HG03135 (cell line): Measurements from ENCODE around the gene SEPSECS.
A peak's percentile ranks its signal among the peaks of the same experiment; 100 is the strongest.

Experiments
- ATAC-seq: cut with Tn5 transposase; IDR thresholded peaks from one replicate; pipeline ENCODE4 v1.9.1; 2021; ENCODE audit warnings: mild to moderate bottlenecking, moderate library complexity; ENCODE audit not compliant: unreplicated experiment

SEPSECS gene

GRCh38 chr4:25159837-25160713, at the start of gene SEPSECS:
Gene SEPSECS (minus strand): TSS chr4:25160449. CDS start chr4:25160369, 80 bp downstream.
- peak; percentile 82 for ATAC-seq

DNA sequence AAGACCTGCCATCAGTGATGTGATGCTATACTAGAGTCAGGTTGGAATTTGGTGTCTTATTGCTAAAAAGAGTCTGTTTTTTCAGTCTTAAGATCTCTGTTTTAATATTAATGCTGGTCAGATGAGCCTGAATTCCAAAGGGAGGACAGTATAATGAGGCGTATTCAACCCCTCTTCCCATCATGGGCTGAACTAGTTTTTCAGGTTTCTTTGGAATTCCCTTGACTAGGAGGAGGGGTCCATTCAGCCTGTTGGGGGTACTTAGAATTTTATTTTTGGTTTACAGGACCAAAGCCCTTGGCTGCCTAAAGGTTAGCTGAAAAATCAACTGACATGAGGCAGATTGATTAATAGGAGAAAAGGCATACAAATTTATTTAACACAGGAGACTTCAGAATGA, 49.5 kb upstream of the SEPSECS start:
- ATAC-seq, result no peak

- no peak for ATAC-seq
Observed at GRCh38 chr4:25207997-25208396, 47.7 kb upstream of the SEPSECS start.

DNA sequence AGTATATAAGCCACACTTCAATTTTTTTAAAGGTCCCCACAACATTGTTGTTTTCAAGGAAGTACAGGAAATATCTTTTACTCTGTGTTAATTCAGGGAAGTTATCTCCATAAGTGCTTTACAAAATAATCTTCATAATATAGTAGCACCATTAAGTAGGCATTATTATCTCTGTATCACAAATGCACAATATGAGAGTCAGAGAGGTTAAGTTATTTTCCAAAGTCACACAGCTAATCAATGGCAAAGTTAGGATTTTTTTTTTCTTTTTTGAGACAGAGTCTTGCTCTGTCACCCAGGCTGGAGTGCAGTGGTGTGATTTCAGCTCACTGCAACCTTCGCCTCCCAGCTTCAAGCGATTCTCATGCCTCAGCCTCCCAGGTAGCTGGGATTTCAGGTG, 38.5 kb upstream of the SEPSECS start:
- no peak for ATAC-seq

DNA sequence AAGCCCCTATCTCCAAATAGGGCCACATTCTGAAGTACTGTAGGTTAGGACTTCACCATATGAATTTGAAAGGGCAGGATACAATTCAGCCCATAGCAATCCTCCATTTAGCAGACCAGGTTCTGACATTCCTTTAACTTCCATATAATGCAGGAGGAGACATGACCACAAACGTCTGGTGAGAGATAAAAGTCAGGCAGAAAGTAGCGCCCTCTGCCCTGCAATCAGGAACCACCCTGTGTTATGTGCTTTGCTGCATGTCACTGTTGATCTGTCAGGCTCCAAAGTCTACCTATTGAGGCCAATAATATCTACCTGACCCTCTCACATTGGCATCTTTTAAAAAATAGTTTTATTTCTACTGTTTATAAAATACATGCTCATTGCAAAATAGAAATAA, 30.2 kb upstream of the SEPSECS start:
- ATAC-seq, result no peak

DNA sequence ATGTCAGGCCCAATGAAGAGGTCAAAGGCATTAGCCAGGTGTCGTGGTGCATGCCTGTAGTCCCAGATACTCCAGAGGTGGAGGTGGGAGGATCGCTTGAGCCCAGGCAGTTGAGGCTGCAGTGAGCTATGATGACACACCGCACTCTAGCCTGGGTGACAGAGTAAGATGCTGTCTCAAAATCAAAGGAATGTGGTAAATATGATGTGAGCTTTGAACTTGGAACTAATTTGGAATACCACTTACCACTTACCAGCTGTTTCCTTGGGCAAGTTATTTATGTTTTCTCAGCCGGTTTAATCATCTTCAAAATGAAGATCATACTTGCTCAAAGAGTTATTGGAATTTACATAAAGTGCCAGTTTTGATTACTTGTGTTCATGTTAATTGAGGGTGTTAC, 23.8 kb upstream of the SEPSECS start:
- no peak for ATAC-seq

- no peak for ATAC-seq
Observed at GRCh38 chr4:25182937-25183336, 22.7 kb upstream of the SEPSECS start.

GRCh38 chr4:25180524-25181131, 20.4 kb upstream of the SEPSECS start:
- ATAC-seq, result peak; percentile 85

GRCh38 chr4:25178838-25179261, 18.6 kb upstream of the SEPSECS start:
- ATAC-seq, result no peak

- no peak for ATAC-seq
Observed at GRCh38 chr4:25177147-25177546, 16.9 kb upstream of the SEPSECS start.

- ATAC-seq, result no peak
Observed at GRCh38 chr4:25174674-25175073, 14.4 kb upstream of the SEPSECS start.

- no peak for ATAC-seq
Observed at GRCh38 chr4:25172961-25173915, 13.0 kb upstream of the SEPSECS start.

DNA sequence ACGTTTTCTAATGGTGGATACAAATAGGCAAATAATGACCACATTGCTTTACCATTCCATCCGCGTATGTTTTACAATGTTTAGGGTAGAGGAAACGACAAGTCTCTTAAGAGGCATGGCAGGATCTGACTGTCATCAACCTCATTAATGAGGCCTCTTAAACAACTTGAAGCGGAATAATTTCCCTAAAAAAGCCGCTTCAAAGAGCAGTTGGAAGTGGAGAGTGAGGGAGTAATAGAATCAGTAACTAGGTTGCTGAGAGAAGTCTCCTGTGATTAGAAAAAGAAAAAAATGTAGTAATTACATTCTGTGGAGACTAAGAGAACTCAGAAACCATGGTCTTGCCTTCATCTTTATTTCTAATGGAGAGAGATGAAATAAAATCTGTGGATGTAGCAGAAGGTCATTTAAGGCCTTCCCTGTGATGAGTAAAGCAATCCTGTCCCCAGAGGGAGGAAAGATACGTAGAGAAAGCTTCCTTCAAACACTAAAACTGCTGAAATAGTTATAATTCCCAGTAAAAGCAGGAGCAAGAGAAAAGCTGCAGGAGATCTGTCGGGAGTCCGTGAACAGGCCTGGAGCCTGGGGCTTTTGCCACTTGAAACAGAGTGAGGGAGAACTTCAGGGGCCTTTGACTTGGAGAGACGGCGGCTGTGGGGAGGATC, 11.1 kb upstream of the SEPSECS start:
- no peak for ATAC-seq

DNA sequence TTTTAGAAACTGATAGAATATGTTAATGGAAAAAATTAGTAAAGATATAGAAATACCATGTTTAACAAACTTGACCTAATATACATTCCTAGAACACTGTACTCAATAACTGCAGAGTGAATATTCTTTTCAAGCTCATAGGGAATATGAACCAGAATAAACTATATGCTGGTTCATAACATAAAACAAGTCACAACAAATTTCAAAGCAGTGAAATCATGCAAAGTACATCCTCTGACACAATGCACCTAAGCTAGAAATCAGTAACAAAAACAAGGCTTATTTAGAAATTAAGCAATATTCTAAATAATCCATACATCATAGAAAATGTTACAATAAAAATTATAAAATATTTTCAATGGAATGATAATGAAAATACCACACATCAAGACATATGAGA, 9.2 kb upstream of the SEPSECS start:
- no peak for ATAC-seq

DNA sequence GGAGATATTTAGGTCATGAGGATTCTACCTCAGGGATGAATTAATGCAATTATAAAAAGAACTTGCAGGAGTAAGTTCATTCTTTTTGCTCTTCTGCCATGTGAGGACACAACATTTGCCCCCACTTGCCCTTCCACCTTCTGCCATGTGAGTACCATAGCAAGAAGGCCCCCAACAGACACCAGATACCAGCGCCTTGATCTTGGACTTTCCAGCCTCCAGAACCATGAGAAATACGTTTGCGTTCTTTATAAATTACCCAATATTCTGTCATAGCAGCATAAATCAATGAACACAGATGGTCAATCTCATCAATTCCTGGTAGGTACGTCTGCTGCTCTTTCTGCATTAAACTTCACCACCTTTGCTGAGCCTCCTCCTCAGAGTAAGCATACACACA, 5.7 kb upstream of the SEPSECS start:
- no peak for ATAC-seq

DNA sequence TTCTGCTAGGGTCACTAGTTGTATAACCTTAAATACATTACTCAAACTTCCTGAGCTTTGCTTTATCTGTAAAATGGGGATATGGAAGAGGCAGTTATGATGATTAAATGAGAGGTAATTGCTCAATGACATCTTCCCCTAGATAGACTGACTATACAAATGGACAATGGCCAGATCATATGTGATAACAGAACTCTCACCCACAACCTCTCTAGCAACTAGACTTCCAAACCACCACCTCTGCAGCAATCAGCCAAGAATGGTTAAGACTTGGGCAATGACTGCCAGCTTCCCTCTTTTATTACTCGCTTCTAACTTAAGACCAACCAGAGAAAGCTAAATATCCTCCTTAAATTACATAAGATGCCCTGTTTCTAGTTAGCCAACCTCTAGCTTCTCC, 2.9 kb upstream of the SEPSECS start:
- ATAC-seq, result no peak

- ATAC-seq, result no peak
Observed at GRCh38 chr4:25162566-25162965, 2.3 kb upstream of the SEPSECS start.

GRCh38 chr4:25161593-25161950, 1.3 kb upstream of the SEPSECS start:
- no peak for ATAC-seq

DNA sequence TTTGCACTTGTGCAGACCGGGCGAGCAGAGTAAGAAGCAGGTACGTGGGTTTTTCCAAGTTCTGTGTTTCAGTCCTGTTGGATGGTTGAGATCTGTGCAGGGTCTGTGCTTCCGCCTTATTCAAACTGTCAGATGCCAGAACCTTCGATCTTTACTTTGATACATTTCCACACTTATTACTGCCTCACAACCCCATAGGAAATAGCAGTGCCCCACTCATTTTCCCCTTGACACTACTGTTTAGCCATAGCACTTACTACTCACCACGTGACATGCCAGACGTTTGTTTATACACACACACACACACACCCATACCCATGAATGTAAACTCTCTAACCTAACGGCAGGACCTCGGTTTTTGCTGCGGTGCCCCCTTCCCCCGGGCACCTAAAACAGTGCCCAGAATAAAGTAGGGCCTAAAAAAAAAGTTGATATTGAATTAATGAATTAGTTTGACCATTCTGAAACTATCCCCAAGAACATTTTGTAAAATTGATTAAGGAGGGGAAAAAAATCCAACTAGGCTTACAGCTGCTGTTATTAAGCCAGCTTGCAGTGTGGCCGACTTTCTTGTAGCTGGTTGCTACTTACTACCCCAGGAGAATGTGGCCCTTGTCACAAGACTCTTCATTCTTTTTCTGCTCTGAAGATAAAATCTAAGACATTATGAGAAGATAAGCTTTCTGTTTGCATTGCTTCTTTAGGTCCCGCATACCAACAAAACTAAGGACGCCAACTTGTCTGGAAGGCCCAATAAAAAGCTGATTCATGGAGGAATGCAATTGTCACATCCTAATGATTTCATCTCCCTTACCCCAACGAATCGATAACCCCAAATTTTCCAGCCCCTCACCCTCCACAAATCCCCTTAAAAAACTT, 704 bp upstream of the SEPSECS start:
- peak; percentile 37 for ATAC-seq

GRCh38 chr4:25158817-25159216, 1.4 kb downstream of the SEPSECS start:
- ATAC-seq, result no peak
